Hematopoietic multipotent progenitor cell treated with erythropoietin and hydrocortisone succinate and interleukin-3 and kit ligand, for 17 days (in vitro differentiated cells): ENCODE data around the gene ADGRF3.
A peak's percentile ranks its signal among the peaks of the same experiment; 100 is the strongest.
"Not testable (repeated sequence)": the region's sequence is repeated elsewhere in the genome, so short reads cannot be mapped to it uniquely, and the experiment has no call there.

Experiments used
- DNase-seq: peaks from one replicate; pipeline ENCODE4 v3.0.0-alpha.2; 2015; ENCODE audit warnings: low spot score

The ADGRF3 gene

DNA sequence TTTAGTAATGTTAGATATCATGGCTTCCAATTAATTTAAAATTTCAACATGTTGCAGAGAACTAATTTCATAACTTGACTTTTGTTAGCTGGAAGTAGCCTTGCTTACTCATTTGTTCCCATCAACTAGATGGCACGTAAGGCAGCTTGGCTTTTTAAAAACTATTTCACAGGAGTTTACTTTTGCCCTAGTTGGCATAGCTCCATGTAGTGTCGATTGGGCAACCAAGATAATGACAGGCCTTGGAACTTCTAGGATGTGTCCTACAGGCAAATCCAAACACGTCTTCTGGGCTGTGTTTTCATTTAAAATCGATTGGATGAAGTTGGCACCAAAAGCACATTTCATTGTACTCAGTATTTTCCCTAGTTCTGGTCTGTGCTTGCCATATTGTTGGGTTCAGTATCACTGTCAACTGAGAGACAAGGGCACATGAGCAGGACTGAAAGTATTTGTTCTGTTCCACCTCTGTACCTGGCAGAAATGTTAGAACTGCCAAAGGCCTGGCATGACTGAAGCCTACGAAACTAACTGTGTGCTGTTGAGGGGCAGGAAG is 72.5 kb downstream of the ADGRF3 start:
- peak; percentile 86 for DNase-seq

GRCh38 chr2:26273501-26273900 is 73.1 kb downstream of the ADGRF3 start:
- no peak for DNase-seq

GRCh38 chr2:26270373-26270772 is 76.2 kb downstream of the ADGRF3 start:
- no peak for DNase-seq

DNA sequence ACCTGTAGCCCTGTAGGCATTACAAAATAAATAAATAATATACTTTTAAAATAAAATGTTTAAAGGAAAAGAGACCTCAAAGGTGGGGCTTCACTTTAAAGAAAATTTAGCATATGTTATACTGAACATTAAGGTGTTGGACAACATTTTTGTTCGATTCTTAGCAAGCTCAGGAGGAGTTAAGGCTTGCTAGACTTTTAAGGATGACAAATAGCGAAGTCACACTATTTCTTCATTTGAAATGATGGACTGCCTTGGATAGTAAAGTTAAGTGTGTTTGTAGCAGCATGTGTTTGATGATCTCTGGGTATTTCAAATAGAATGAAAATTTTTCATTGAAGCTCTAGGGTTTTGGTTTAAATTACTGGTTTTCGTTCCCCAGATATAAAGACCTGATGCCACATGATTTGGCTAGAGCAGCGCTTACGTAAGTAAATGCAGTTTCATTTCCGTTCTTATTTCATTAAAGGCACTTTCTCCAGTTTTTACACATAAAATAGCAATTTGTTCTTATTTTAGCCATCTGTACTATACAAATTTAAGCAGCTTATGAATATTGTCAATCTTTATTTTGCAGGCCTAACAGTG is 76.9 kb downstream of the ADGRF3 start:
- DNase-seq: no peak

- not testable (repeated sequence) for DNase-seq
Observed at GRCh38 chr2:26268670-26269385, 77.8 kb downstream of the ADGRF3 start.

DNA sequence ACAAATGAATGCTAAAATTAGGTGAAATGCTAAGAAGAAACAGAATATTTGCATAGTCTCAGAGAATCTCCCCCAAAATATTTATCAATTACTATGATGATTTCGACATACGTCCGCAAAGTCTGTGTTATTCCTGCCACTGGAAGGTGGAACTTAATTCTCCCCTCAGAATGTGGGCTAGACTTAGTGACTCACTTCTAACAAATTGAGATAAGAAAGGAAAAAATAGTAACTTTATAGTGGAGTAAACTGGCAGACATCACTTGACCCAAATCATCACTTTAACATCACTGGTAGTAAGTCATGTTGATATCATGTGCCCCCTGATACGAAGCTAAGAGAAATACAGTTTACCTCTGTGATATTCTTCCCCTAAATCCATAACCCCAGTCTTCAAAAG is 78.4 kb downstream of the ADGRF3 start:
- DNase-seq: no peak

DNA sequence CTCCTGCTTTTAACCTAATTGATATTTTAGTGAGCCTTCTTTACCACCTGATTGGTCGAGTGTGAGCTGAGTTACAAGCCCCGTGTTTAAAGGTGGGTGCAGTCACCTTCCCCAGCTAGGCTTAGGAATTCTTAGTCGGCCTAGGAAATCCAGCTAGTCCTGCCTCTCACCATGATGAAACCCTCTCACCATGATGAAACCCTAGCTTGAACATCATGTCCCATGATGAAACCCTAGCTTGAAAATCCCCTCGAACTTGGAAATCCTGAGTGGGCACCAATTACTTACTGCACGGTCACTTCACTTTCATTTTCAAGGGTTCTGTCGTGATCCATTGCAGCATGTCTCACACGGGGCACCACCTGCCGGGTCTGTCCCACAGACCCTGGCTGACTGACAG is 87.8 kb downstream of the ADGRF3 start:
- not testable (repeated sequence) for DNase-seq
